ENCODE data around the gene SORL1. TPM values are rescaled to one million over a fixed set of nuclear protein-coding genes. Genes with fewer than 3 reads are reported as not detected.

Gene SORL1
- total RNA-seq, 1 donor from 2014 or later, result 46.0 TPM

DNA sequence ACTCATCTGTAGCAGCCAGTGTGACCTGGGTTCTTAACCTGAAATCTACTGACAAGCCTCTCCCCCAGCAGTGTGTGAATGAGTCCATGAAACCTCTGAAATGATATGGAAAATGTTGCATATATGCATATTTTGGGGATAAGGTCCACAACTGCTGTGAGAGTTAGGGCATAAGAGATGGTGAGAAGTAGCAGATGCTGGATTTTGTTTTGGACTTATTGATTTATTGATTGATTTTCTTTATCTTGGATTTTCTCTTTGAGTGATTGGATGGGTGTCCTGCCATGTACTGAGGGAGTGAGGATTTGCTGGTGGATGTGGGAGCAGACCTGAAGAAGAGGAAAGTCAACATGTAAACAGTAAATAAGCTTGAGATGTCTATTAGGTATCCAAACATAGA, 212.0 kb downstream of the SORL1 start:
- H3K79me2 ChIP-seq (ENCODE audit: low read depth), result no peaks in the 10 kb centered on the region
- H3K27ac ChIP-seq, result no peak overlapping the region
- Mint-ChIP-seq H3K4me1 (no peaks in the 10 kb centered on the region), H3K27ac (no peak overlapping the region), H3K9me3 (peaks cover 10% of the 10 kb centered on the region), H3K4me3 (no peak overlapping the region), H3K27me3 (ENCODE audit: insufficient read depth, low read depth) (peaks cover 2% of the 10 kb centered on the region), H3K36me3 (no peaks in the 10 kb centered on the region)
- no peak overlapping the region for H3K4me3 ChIP-seq
- H4K20me1 ChIP-seq (ENCODE audit: low read depth), result no peaks in the 10 kb centered on the region
- H3K9ac ChIP-seq, result no peak overlapping the region
- no peaks in the 10 kb centered on the region for H3K36me3 ChIP-seq
- H3K27me3 ChIP-seq, result no peaks in the 10 kb centered on the region
- H3K4me2 ChIP-seq, result no peak overlapping the region
- H3K4me1 ChIP-seq, result peaks cover 5% of the 10 kb centered on the region
- H3F3A ChIP-seq (ENCODE audit: low read depth), result no peaks in the 10 kb centered on the region
- TF ChIP-seq EZH2phosphoT487 (IDR thresholded peaks at IDR 0.05) (no peak), EZH2 (IDR thresholded peaks at IDR 0.05) (no peak)
- TF ChIP-seq, protein P1, sequence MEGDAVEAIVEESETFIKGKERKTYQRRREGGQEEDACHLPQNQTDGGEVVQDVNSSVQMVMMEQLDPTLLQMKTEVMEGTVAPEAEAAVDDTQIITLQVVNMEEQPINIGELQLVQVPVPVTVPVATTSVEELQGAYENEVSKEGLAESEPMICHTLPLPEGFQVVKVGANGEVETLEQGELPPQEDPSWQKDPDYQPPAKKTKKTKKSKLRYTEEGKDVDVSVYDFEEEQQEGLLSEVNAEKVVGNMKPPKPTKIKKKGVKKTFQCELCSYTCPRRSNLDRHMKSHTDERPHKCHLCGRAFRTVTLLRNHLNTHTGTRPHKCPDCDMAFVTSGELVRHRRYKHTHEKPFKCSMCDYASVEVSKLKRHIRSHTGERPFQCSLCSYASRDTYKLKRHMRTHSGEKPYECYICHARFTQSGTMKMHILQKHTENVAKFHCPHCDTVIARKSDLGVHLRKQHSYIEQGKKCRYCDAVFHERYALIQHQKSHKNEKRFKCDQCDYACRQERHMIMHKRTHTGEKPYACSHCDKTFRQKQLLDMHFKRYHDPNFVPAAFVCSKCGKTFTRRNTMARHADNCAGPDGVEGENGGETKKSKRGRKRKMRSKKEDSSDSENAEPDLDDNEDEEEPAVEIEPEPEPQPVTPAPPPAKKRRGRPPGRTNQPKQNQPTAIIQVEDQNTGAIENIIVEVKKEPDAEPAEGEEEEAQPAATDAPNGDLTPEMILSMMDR (IDR thresholded peaks at IDR 0.05), result no peak
- DNase-seq (ENCODE audit: low spot score), result no peak
- no peak overlapping the region for H2AFZ ChIP-seq (replicated peaks)
- no peaks in the 10 kb centered on the region for H3K9me3 ChIP-seq (ENCODE audit: low read depth)

DNA sequence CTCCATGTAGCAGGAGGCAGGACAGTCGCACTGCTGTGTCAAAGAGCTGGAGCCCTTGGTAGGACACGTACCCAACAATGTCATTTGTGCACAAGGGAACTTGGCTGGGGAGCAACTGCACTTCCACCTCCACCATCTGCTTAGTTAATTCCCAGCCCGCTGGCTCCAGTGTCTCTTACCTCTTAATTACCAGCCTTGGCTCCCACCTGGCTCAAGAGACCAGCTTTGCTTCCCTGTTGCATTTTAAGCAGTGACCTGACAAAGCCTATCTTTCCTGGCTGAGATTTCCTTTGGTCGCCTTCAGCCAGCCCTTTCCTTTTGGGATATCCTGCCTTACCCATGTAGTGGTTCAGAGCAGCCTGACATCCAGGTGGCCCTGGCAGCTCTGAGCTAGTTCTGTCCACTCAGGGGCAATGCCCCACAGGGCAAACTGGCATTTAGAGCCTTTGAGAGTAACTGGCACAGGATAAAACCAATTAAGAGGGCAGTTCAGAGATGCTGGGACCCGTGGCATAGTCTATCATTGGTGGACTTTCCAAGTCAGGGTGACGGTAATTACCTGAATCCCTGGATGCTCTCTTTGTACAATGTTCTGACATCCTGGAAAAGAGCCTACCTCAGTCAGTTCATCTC, 213.2 kb downstream of the SORL1 start:
- H3K27ac Mint-ChIP-seq, result no peak overlapping the region
- DNase-seq (ENCODE audit: low spot score), result no peak
- no peak overlapping the region for H2AFZ ChIP-seq (replicated peaks)
- no peaks in the 10 kb centered on the region for H3K36me3 ChIP-seq
- H3K36me3 Mint-ChIP-seq, result no peaks in the 10 kb centered on the region
- H3K79me2 ChIP-seq (ENCODE audit: low read depth), result no peaks in the 10 kb centered on the region
- H3K27me3 ChIP-seq, result no peaks in the 10 kb centered on the region
- peaks cover 5% of the 10 kb centered on the region for H3K4me1 ChIP-seq
- no peak overlapping the region for H3K4me2 ChIP-seq
- no peaks in the 10 kb centered on the region for H3F3A ChIP-seq (ENCODE audit: low read depth)
- H3K9me3 ChIP-seq (ENCODE audit: low read depth), result no peaks in the 10 kb centered on the region
- TF ChIP-seq EZH2 (IDR thresholded peaks at IDR 0.05) (no peak), EZH2phosphoT487 (IDR thresholded peaks at IDR 0.05) (no peak)
- TF ChIP-seq, protein P1 (IDR thresholded peaks at IDR 0.05), result no peak
- peaks cover 5% of the 10 kb centered on the region for H3K9me3 Mint-ChIP-seq
- no peak overlapping the region for H3K27ac ChIP-seq
- H3K4me3 ChIP-seq, result no peak overlapping the region
- no peak overlapping the region for H3K4me3 Mint-ChIP-seq
- peaks cover 2% of the 10 kb centered on the region for H3K27me3 Mint-ChIP-seq (ENCODE audit: insufficient read depth, low read depth)
- H4K20me1 ChIP-seq (ENCODE audit: low read depth), result no peaks in the 10 kb centered on the region
- H3K4me1 Mint-ChIP-seq, result peaks cover 9% of the 10 kb centered on the region
- H3K9ac ChIP-seq, result no peak overlapping the region

DNA sequence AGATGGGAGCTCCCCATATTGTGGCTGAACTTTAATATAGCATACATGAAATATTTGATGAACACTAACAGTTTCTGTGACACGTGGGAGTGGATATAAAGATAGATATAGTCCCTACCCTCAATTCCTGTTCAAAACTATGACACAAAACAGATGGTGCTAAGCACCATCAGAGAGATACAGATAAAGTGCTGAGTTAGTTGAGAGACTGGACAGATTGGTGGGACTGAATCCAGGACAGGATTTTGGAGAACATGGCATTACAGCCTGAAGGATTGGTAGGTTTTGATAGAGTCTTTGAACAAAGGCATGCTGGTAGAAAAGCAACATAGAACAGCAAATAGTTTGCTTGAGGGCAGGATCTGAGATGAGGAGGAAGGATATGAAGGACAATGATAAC, 215.7 kb downstream of the SORL1 start:
- no peak overlapping the region for H3K9ac ChIP-seq
- H3K36me3 ChIP-seq, result no peaks in the 10 kb centered on the region
- H3F3A ChIP-seq (ENCODE audit: low read depth), result no peaks in the 10 kb centered on the region
- no peaks in the 10 kb centered on the region for H3K36me3 Mint-ChIP-seq
- H3K27ac ChIP-seq, result no peak overlapping the region
- H4K20me1 ChIP-seq (ENCODE audit: low read depth), result no peaks in the 10 kb centered on the region
- H3K27me3 ChIP-seq, result no peaks in the 10 kb centered on the region
- H3K9me3 Mint-ChIP-seq, result peaks cover 3% of the 10 kb centered on the region
- H3K4me1 Mint-ChIP-seq, result peaks cover 26% of the 10 kb centered on the region
- H3K27ac Mint-ChIP-seq, result no peak overlapping the region
- H3K9me3 ChIP-seq (ENCODE audit: low read depth), result no peaks in the 10 kb centered on the region
- H2AFZ ChIP-seq (replicated peaks), result no peak overlapping the region
- no peak for TF ChIP-seq EZH2phosphoT487 (IDR thresholded peaks at IDR 0.05)
- TF ChIP-seq, protein P1 (IDR thresholded peaks at IDR 0.05), result no peak
- no peak for DNase-seq (ENCODE audit: low spot score)
- H3K79me2 ChIP-seq (ENCODE audit: low read depth), result no peaks in the 10 kb centered on the region
- H3K4me3 Mint-ChIP-seq, result no peak overlapping the region
- H3K4me3 ChIP-seq, result no peak overlapping the region
- H3K27me3 Mint-ChIP-seq (ENCODE audit: insufficient read depth, low read depth), result peaks cover 2% of the 10 kb centered on the region
- H3K4me2 ChIP-seq, result no peak overlapping the region
- H3K4me1 ChIP-seq, result peaks cover 8% of the 10 kb centered on the region
